Uterus (tissue), 4 donors: ENCODE measurements around the gene KLF6. TPM values are rescaled to one million over a fixed set of nuclear protein-coding genes. Genes with fewer than 3 reads are reported as not detected.
A peak's percentile ranks its signal among the peaks of the same experiment; 100 is the strongest.

Experiments used
- DNase-seq, 2 donors: peaks; one replicate each; pipeline ENCODE4 v3.0.0-alpha.2; 2019 to 2020
- H3K27ac ChIP-seq, 2 donors: fragments of 200-600 bp; sonication (generic); 1 replicate in 1 of 2; 2 replicates in 1 of 2; pipeline ENCODE4 v1.5.1; 2016 to 2018
- H3K27me3 ChIP-seq, 2 donors: fragments of 200-600 bp; sonication (generic); one replicate each; pipeline ENCODE4 v1.5.1; 2018 to 2019; ENCODE audit warnings: control low read depth in 1 of 2
- H3K36me3 ChIP-seq, 2 donors: fragments of 200-600 bp; sonication (generic); one replicate each; pipeline ENCODE4 v1.5.1; 2019; ENCODE audit warnings: control low read depth in 1 of 2
- H3K4me1 ChIP-seq, 2 donors: fragments of 200-600 bp; sonication (generic); one replicate each; pipeline ENCODE4 v1.5.1; 2018 to 2019; ENCODE audit warnings: control low read depth in 1 of 2
- H3K4me3 ChIP-seq, 2 donors: fragments of 200-600 bp; sonication (generic); 1 replicate in 1 of 2; 2 replicates in 1 of 2; pipeline ENCODE4 v1.5.1; 2018 to 2019; ENCODE audit warnings: mild to moderate bottlenecking in 1 of 2
- H3K9me3 ChIP-seq, 2 donors: fragments of 200-600 bp; sonication (generic); one replicate each; pipeline ENCODE4 v1.5.1; 2019; ENCODE audit warnings: control low read depth in 1 of 2
- CTCF ChIP-seq, 4 experiments: fragments of 200-600 bp in 2 of 4; fragments of 450-650 bp in 2 of 4; sonication (generic) in 2 of 4; IDR thresholded peaks; one replicate each; pipeline ENCODE4 v1.5.1; 2016 to 2019; ENCODE audit warnings: antibody characterized with exemption in 4 of 4, mild to moderate bottlenecking in 2 of 4, moderate library complexity in 1 of 4
- POLR2A ChIP-seq, 2 donors: fragments of 450-650 bp; IDR thresholded peaks; one replicate each; pipeline ENCODE4 v1.6.1; 2016; ENCODE audit warnings: antibody characterized with exemption in 2 of 2, mild to moderate bottlenecking in 1 of 2, moderate library complexity in 1 of 2
- intact Hi-C: fragments of 100-400 bp; cut with DNase I; formaldehyde crosslinking; loops from one replicate; pipeline ENCODE4 v1.15.1; 2023; ENCODE audit warnings: low total_unique reads
- total RNA-seq, 4 donors: library from RNA; depleted of rRNA in 3 of 4; stranded (reverse); fragments of >200 nt in 3 of 4; gene quantifications; one replicate each; pipeline versions ENCODE4 v1.1.0 to v1.2.4, GENCODE V29; 2014 to 2023
- donor health status: DM: yes; HTN: yes; CAD: no.

KLF6 gene
- total RNA-seq, 4 donors from 2014 or later = 47.9 to 128 (median 87.4) TPM

GRCh38 chr10:3747248-3747960 is 37.6 kb downstream of the KLF6 start:
- H3K4me1 ChIP-seq = peaks cover 7 to 10% of the 10 kb centered on the region in 2 donors
- H3K27ac ChIP-seq = peak overlapping the region; percentile 43 to 87
- no peak for TF ChIP-seq CTCF (IDR thresholded peaks at IDR 0.05)
- no peak for TF ChIP-seq POLR2A (IDR thresholded peaks at IDR 0.05)
- H3K9me3 ChIP-seq = no peaks in the 10 kb centered on the region
- no peaks in the 10 kb centered on the region for H3K36me3 ChIP-seq
- no peaks in the 10 kb centered on the region for H3K27me3 ChIP-seq
- H3K4me3 ChIP-seq = no peak overlapping the region
- intact Hi-C loops = no loop called here
- no peak for DNase-seq

GRCh38 chr10:3746634-3747033 is 38.4 kb downstream of the KLF6 start:
- H3K36me3 ChIP-seq = no peaks in the 10 kb centered on the region
- no peak for DNase-seq
- intact Hi-C loops = no loop called here
- TF ChIP-seq CTCF (IDR thresholded peaks at IDR 0.05) = no peak
- TF ChIP-seq POLR2A (IDR thresholded peaks at IDR 0.05) = no peak
- H3K4me1 ChIP-seq = peaks cover 7 to 10% of the 10 kb centered on the region in 2 donors
- H3K4me3 ChIP-seq = no peak overlapping the region
- peak overlapping the region in 1 of 2 donors; percentile 87 for H3K27ac ChIP-seq
- H3K27me3 ChIP-seq = no peaks in the 10 kb centered on the region
- H3K9me3 ChIP-seq = no peaks in the 10 kb centered on the region

- Histone ChIP-seq H3K4me3 (no peak overlapping the region), H3K27me3 (no peaks in the 10 kb centered on the region), H3K4me1 (peaks cover 7 to 10% of the 10 kb centered on the region in 2 donors), H3K36me3 (no peaks in the 10 kb centered on the region), H3K27ac (no peak overlapping the region), H3K9me3 (no peaks in the 10 kb centered on the region)
- TF ChIP-seq CTCF (IDR thresholded peaks at IDR 0.05) = no peak
- TF ChIP-seq POLR2A (IDR thresholded peaks at IDR 0.05) = no peak
- no peak for DNase-seq
- intact Hi-C loops = no loop called here
These were observed 39.5 kb downstream of the KLF6 start for GRCh38 chr10:3745521-3745920.

DNA sequence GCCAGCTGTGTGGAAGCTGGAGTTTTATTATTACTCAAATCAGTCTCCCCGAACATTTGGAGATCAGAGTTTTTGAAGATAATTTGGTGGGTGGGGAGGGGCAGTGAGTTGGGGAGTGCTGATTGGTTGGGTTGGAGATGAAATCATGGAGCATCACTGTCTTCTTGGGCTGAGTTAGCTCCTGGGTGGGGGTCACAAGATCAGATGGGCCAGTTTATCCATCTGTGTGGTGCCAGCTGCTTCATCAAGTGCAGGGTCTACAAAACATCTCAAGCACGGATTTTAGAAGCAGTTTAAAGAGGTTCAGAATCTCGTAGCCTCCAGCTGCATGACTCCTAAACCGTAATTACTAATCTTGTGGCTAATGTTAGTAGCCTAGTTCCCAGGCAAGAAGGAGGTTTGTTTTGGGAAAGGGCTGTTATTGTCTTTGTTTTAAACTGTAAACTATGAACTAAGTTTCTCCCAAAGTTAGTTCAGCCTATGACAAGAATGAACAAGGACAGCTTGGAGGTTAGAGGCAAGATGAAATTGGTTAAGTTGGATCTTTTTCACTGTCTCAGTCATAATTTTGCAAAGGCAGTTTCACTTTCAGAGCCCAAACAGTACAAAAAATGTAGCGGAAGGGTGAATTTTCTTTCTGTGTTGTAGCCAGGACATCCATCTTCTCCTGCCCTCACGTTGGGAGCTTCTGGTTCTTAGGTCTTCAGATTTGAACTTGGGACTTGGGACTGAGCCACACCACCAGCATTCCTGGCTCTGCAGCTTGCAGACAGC is 43.1 kb downstream of the KLF6 start:
- no peak for DNase-seq
- H3K27ac ChIP-seq = peak overlapping the region; percentile 23 to 59
- H3K27me3 ChIP-seq = no peaks in the 10 kb centered on the region
- intact Hi-C loops = no loop called here
- TF ChIP-seq CTCF (IDR thresholded peaks at IDR 0.05) (no peak), POLR2A (IDR thresholded peaks at IDR 0.05) (no peak)
- H3K9me3 ChIP-seq = no peaks in the 10 kb centered on the region
- no peaks in the 10 kb centered on the region for H3K36me3 ChIP-seq
- H3K4me1 ChIP-seq = no peaks in the 10 kb centered on the region
- peak overlapping the region in 1 of 2 donors; percentile 14 for H3K4me3 ChIP-seq
